NCI-H774 (cell line): ENCODE measurements around the gene UNC80.

ENCODE experiments used
- DNase-seq: peaks from one replicate; lab custom pipeline; 2025; lab: John Stamatoyannopoulos, UW

Gene UNC80

GRCh38 chr2:209917154-209917771 lies 145.6 kb downstream of the UNC80 start:
- DNase-seq, result no peak

GRCh38 chr2:209918251-209918650 lies 146.6 kb downstream of the UNC80 start:
- no peak for DNase-seq

- DNase-seq, result no peak
These were observed 150.5 kb downstream of the UNC80 start for GRCh38 chr2:209922116-209922515.

GRCh38 chr2:209929369-209929768 lies 157.7 kb downstream of the UNC80 start:
- no peak for DNase-seq

GRCh38 chr2:209933499-209934483 lies 162.2 kb downstream of the UNC80 start:
- no peak for DNase-seq

GRCh38 chr2:209936106-209936666 lies 164.6 kb downstream of the UNC80 start:
- DNase-seq, result no peak

GRCh38 chr2:209937893-209938292 lies 166.3 kb downstream of the UNC80 start:
- DNase-seq, result no peak

- DNase-seq, result no peak
These were observed 167.3 kb downstream of the UNC80 start for GRCh38 chr2:209938906-209939305.

GRCh38 chr2:209940936-209941335 lies 169.3 kb downstream of the UNC80 start:
- DNase-seq, result no peak

GRCh38 chr2:209942426-209942825 lies 170.8 kb downstream of the UNC80 start:
- no peak for DNase-seq

- DNase-seq, result no peak
These were observed 171.4 kb downstream of the UNC80 start for GRCh38 chr2:209942936-209943605.

GRCh38 chr2:209943776-209944175 lies 172.1 kb downstream of the UNC80 start:
- DNase-seq, result no peak

GRCh38 chr2:209946539-209946938 lies 174.9 kb downstream of the UNC80 start:
- no peak for DNase-seq

GRCh38 chr2:209956271-209956670 lies 184.6 kb downstream of the UNC80 start:
- DNase-seq, result no peak

- no peak for DNase-seq
These were observed 186.4 kb downstream of the UNC80 start for GRCh38 chr2:209958016-209958415.

- no peak for DNase-seq
These were observed 188.4 kb downstream of the UNC80 start for GRCh38 chr2:209960045-209960444.

GRCh38 chr2:209960676-209961630 lies 189.3 kb downstream of the UNC80 start:
- DNase-seq, result peak; percentile 43

GRCh38 chr2:209965723-209966122 lies 194.1 kb downstream of the UNC80 start:
- DNase-seq, result no peak

GRCh38 chr2:209969692-209970091 lies 198.1 kb downstream of the UNC80 start:
- DNase-seq, result no peak

- no peak for DNase-seq
These were observed 198.6 kb downstream of the UNC80 start for GRCh38 chr2:209970271-209970670.

- no peak for DNase-seq
These were observed 199.1 kb downstream of the UNC80 start for GRCh38 chr2:209970711-209971110.
